K562 (cell line): ENCODE results near the gene HSD17B12. TPM values are rescaled to one million over a fixed set of nuclear protein-coding genes. Genes with fewer than 3 reads are reported as not detected.

Experiments used
- CCNT2 ChIP-seq: IDR thresholded peaks from 2 replicates; pipeline ENCODE4 v1.6.1; 2011; ENCODE audit warnings: borderline replicate concordance, low read depth, mild to moderate bottlenecking, moderate library complexity, mixed read lengths, low read length; ENCODE audit not compliant: insufficient read length; ENCODE audit errors: extremely low read depth
- ESRRB ChIP-seq: fragments of 250-450 bp; sonication (Bioruptor Pico); IDR thresholded peaks from 2 replicates; pipeline ENCODE4 v1.5.0; 2020; ENCODE audit warnings: mild to moderate bottlenecking, moderate library complexity, borderline replicate concordance
- GTF2B ChIP-seq: IDR thresholded peaks from 2 replicates; pipeline ENCODE4 v1.6.1; 2011; ENCODE audit not compliant: insufficient read length; ENCODE audit errors: extremely low read depth
- LEF1 ChIP-seq: fragments of 450-650 bp; IDR thresholded peaks from 2 replicates; pipeline ENCODE4 v1.6.1; 2016; ENCODE audit warnings: mild to moderate bottlenecking
- MEF2D ChIP-seq: conservative IDR thresholded peaks from 2 replicates; pipeline ENCODE4 v1.6.1; 2016; ENCODE audit warnings: low read depth, missing genetic modification characterization, missing compliant biosample characterization
- MTA3 ChIP-seq: fragments of 450-650 bp; formaldehyde crosslinking; IDR thresholded peaks from 2 replicates; pipeline ENCODE4 v1.6.1; 2017; ENCODE audit warnings: mild to moderate bottlenecking, borderline replicate concordance
- NUFIP1 ChIP-seq: fragments of 450-650 bp; IDR thresholded peaks from 2 replicates; pipeline ENCODE4 v1.6.1; 2018; ENCODE audit not compliant: partially characterized antibody
- POLR3A ChIP-seq: IDR thresholded peaks from 2 replicates; pipeline ENCODE4 v1.6.1; 2011; ENCODE audit warnings: borderline replicate concordance, mild to moderate bottlenecking, moderate library complexity; ENCODE audit not compliant: insufficient read length, insufficient read depth; ENCODE audit errors: extremely low read depth
- RBM39 ChIP-seq: fragments of 200-400 bp; formaldehyde crosslinking; optimal IDR thresholded peaks from 2 replicates; pipeline ENCODE3; 2018; ENCODE audit warnings: low read depth, low read length
- TAF9B ChIP-seq: fragments of 450-650 bp; IDR thresholded peaks from 2 replicates; pipeline ENCODE4 v1.6.1; 2018; ENCODE audit warnings: mild to moderate bottlenecking; ENCODE audit not compliant: partially characterized antibody
- U2AF1 ChIP-seq: fragments of 200-400 bp; formaldehyde crosslinking; optimal IDR thresholded peaks from 2 replicates; pipeline ENCODE3; 2017; ENCODE audit warnings: mild to moderate bottlenecking, low read depth, low read length, moderate library complexity
- XRCC3 ChIP-seq: fragments of 450-650 bp; IDR thresholded peaks from 2 replicates; pipeline ENCODE4 v1.6.1; 2017; ENCODE audit warnings: mild to moderate bottlenecking, moderate library complexity
- ZNF12 ChIP-seq: sonication (generic); formaldehyde crosslinking; IDR thresholded peaks from 2 replicates; pipeline ENCODE4 v1.4.0; 2020; ENCODE audit warnings: mild to moderate bottlenecking, missing genetic modification reagents
- ZNF165 ChIP-seq: fragments of 250-450 bp; sonication (Bioruptor Pico); IDR thresholded peaks from 2 replicates; pipeline ENCODE4 v1.4.0; 2020; ENCODE audit warnings: borderline replicate concordance
- ZNF354B ChIP-seq: fragments of 250-450 bp; sonication (Bioruptor Pico); IDR thresholded peaks from 2 replicates; pipeline ENCODE4 v1.4.0; 2020
- ZNF586 ChIP-seq: fragments of 450-650 bp; formaldehyde crosslinking; conservative IDR thresholded peaks from 2 replicates; pipeline ENCODE4 v1.4.0; 2020; ENCODE audit warnings: mild to moderate bottlenecking, moderate library complexity
- ZNF668 ChIP-seq: fragments of 250-450 bp; sonication (Bioruptor Pico); IDR thresholded peaks from 2 replicates; pipeline ENCODE4 v1.8.0; 2022; ENCODE audit warnings: mild to moderate bottlenecking, inconsistent platforms
- polyA plus RNA-seq, 8 experiments: library from polyadenylated mRNA; depleted of rRNA in 4 of 8; stranded (reverse) in 5 of 8; unstranded in 3 of 8; fragments of >200 nt; fragmentation: Nextera tagmentation in 2 of 8; fragmentation: Illumina TruSeq in 1 of 8; extraction: Ambion mirVana in 2 of 8; extraction: Trizol in 1 of 8; gene quantifications; 2 replicates each; pipeline versions ENCODE4 v1.2.1 to v1.2.3, GENCODE V29; 2011 to 2014; ENCODE audit warnings: inconsistent platforms in 1 of 8, missing spikeins in 1 of 8
- total RNA-seq, 7 experiments: library from RNA; depleted of rRNA in 6 of 7; stranded (reverse); fragments of >200 nt in 6 of 7; fragmentation: Illumina TruSeq in 2 of 7; extraction: Trizol in 2 of 7; gene quantifications; 2 replicates each; pipeline versions ENCODE4 v1.2.1 to v1.2.3, GENCODE V29; 2011 to 2021; ENCODE audit warnings: low replicate concordance in 1 of 7
- TF ChIP-seq, protein P1 (sequence below): sonication (generic); formaldehyde crosslinking; IDR thresholded peaks from 2 replicates; pipeline ENCODE4 v1.9.0; 2022; ENCODE audit warnings: mild to moderate bottlenecking, missing genetic modification reagents
- TF ChIP-seq, protein P2 (sequence below): fragments of 250-450 bp; sonication (Bioruptor Pico); IDR thresholded peaks from 2 replicates; pipeline ENCODE4 v1.8.0; 2021; ENCODE audit warnings: mild to moderate bottlenecking, moderate library complexity
- TF ChIP-seq, protein P3 (sequence below): sonication (generic); formaldehyde crosslinking; IDR thresholded peaks from 2 replicates; pipeline ENCODE4 v1.4.0; 2020; ENCODE audit warnings: mild to moderate bottlenecking, missing genetic modification reagents
- TF ChIP-seq, protein P4 (sequence below), 3 experiments: fragments of 200-800 bp in 1 of 3; fragments of 250-450 bp in 1 of 3; fragments of 450-650 bp in 1 of 3; sonication (Bioruptor Pico) in 1 of 3; sonication (Bioruptor generic) in 1 of 3; formaldehyde crosslinking in 1 of 3; IDR thresholded peaks; 2 replicates each; pipeline versions ENCODE4 v1.6.1 to v1.8.0; 2016 to 2022; ENCODE audit warnings: mild to moderate bottlenecking in 2 of 3, missing genetic modification characterization in 2 of 3, missing compliant biosample characterization in 1 of 3, moderate library complexity in 1 of 3

The HSD17B12 gene
- total and polyA plus RNA-seq, 9 of the 15 experiments (the other 6 are each of a cell fraction or from before 2014, with no cell fraction given) = 9.1 to 34.5 (median 23.3) TPM

DNA sequence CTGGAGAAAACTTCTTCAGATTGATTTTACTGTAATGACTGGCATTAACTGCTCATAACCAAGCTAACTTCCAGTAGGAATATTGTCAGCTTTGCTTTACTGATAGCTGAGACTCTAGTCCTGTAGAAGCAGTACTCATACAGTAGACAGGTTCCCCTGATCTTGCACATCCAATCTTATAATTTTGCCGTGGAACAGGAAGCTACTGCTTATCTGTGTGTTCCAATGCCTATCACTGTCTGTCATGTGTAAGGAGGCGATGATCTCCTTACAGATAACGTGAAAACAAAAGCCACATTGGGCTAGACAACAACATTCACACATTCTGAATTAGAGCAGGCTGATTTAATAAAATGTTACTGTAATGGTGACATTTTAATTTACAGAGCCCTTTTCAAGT, 13.2 kb downstream of the HSD17B12 start (continued):
- TF ChIP-seq NUFIP1 (no peak), CCNT2 (peak; percentile 48), U2AF1 (no peak), ZNF586 (CRISPR knock-in tag) (no peak), ZNF668 (CRISPR knock-in tag) (no peak), ESRRB (CRISPR knock-in tag) (no peak), RBM39 (no peak), MTA3 (peak; percentile 48; the same call in 1 of the 2 replicates), XRCC3 (no peak), MEF2D (tag) (no peak; the same call in 1 of the 2 replicates), POLR3A (no peak), GTF2B (no peak), ZNF12 (no peak), ZNF165 (CRISPR knock-in tag) (no peak), LEF1 (peak; percentile 70; the same call in 1 of the 2 replicates), TAF9B (no peak), ZNF354B (peak; percentile 26; the same call in 1 of the 2 replicates)
- TF ChIP-seq, protein P1, sequence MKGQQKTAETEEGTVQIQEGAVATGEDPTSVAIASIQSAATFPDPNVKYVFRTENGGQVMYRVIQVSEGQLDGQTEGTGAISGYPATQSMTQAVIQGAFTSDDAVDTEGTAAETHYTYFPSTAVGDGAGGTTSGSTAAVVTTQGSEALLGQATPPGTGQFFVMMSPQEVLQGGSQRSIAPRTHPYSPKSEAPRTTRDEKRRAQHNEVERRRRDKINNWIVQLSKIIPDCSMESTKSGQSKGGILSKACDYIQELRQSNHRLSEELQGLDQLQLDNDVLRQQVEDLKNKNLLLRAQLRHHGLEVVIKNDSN (CRISPR knock-in tag) = no peak
- TF ChIP-seq, protein P2, sequence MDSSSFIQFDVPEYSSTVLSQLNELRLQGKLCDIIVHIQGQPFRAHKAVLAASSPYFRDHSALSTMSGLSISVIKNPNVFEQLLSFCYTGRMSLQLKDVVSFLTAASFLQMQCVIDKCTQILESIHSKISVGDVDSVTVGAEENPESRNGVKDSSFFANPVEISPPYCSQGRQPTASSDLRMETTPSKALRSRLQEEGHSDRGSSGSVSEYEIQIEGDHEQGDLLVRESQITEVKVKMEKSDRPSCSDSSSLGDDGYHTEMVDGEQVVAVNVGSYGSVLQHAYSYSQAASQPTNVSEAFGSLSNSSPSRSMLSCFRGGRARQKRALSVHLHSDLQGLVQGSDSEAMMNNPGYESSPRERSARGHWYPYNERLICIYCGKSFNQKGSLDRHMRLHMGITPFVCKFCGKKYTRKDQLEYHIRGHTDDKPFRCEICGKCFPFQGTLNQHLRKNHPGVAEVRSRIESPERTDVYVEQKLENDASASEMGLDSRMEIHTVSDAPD = no peak
- TF ChIP-seq, protein P3, sequence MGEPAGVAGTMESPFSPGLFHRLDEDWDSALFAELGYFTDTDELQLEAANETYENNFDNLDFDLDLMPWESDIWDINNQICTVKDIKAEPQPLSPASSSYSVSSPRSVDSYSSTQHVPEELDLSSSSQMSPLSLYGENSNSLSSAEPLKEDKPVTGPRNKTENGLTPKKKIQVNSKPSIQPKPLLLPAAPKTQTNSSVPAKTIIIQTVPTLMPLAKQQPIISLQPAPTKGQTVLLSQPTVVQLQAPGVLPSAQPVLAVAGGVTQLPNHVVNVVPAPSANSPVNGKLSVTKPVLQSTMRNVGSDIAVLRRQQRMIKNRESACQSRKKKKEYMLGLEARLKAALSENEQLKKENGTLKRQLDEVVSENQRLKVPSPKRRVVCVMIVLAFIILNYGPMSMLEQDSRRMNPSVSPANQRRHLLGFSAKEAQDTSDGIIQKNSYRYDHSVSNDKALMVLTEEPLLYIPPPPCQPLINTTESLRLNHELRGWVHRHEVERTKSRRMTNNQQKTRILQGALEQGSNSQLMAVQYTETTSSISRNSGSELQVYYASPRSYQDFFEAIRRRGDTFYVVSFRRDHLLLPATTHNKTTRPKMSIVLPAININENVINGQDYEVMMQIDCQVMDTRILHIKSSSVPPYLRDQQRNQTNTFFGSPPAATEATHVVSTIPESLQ = no peak
- TF ChIP-seq, protein P4, sequence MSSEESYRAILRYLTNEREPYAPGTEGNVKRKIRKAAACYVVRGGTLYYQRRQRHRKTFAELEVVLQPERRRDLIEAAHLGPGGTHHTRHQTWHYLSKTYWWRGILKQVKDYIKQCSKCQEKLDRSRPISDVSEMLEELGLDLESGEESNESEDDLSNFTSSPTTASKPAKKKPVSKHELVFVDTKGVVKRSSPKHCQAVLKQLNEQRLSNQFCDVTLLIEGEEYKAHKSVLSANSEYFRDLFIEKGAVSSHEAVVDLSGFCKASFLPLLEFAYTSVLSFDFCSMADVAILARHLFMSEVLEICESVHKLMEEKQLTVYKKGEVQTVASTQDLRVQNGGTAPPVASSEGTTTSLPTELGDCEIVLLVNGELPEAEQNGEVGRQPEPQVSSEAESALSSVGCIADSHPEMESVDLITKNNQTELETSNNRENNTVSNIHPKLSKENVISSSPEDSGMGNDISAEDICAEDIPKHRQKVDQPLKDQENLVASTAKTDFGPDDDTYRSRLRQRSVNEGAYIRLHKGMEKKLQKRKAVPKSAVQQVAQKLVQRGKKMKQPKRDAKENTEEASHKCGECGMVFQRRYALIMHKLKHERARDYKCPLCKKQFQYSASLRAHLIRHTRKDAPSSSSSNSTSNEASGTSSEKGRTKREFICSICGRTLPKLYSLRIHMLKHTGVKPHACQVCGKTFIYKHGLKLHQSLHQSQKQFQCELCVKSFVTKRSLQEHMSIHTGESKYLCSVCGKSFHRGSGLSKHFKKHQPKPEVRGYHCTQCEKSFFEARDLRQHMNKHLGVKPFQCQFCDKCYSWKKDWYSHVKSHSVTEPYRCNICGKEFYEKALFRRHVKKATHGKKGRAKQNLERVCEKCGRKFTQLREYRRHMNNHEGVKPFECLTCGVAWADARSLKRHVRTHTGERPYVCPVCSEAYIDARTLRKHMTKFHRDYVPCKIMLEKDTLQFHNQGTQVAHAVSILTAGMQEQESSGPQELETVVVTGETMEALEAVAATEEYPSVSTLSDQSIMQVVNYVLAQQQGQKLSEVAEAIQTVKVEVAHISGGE (CRISPR knock-in tag; IDR thresholded peaks at IDR 0.05) = peak in 1 of 3 experiments; percentile 44; a peak in 1 of 6 replicates
